Smooth muscle cell of bladder (primary cell): Measurements from ENCODE around the gene ANKRD36C. TPM values are rescaled to one million over a fixed set of nuclear protein-coding genes. Genes with fewer than 3 reads are reported as not detected.

ENCODE experiments used
- total RNA-seq: library from RNA; depleted of rRNA; stranded (reverse); fragments of >200 nt; gene quantifications from 2 replicates; pipeline ENCODE4 v1.2.3, GENCODE V29; 2014

ANKRD36C gene
- 17.2 and 26.0 TPM in 2 replicates for total RNA-seq

GRCh38 chr2:95991351-95992094 is at the start of gene ANKRD36C:
Gene ANKRD36C (minus strand): TSS chr2:95991824. CDS start chr2:95991708, 116 bp downstream.

GRCh38 chr2:96034792-96035191 is 43.2 kb upstream of the ANKRD36C start, which contains the start of gene GPAT2:
Gene GPAT2 (minus strand): TSS chr2:96034916. CDS start chr2:96032359, 2,557 bp downstream.

Other genes with a start within 250 kb of the ANKRD36C start
- gene GPAT2, start 43.1 kb upstream of the ANKRD36C start, total RNA-seq: 2.3 and 3.1 TPM in 2 replicates
- gene ADRA2B, start 124.7 kb upstream of the ANKRD36C start, total RNA-seq: 0.09 TPM in 1 of 2 replicates, not detected in the other
- gene ASTL, start 146.7 kb upstream of the ANKRD36C start, total RNA-seq: not detected in 2 replicates
- 0.28 and 1.8 TPM in 2 replicates for gene DUSP2, start 153.6 kb upstream of the ANKRD36C start, total RNA-seq
- gene STARD7, start 217.0 kb upstream of the ANKRD36C start, total RNA-seq: 72.5 and 95.9 TPM in 2 replicates